Activated CD8-positive, alpha-beta T cell treated with anti-CD3 and anti-CD28 coated beads for 36 hours (primary cell): ENCODE data around the gene ARHGAP10. TPM values are rescaled to one million over a fixed set of nuclear protein-coding genes. Genes with fewer than 3 reads are reported as not detected.

Experiments
- ATAC-seq: fragments of 200-7000 bp; cut with Tn5 transposase; one replicate; pipeline ENCODE4 v1.10.0; 2021; ENCODE audit warnings: mild to moderate bottlenecking, moderate library complexity
- CTCF ChIA-PET: fragments of 350-600 bp; sonication (Branson Sonifier 250); formaldehyde crosslinking; loops from one replicate; lab custom pipeline; 2021; ENCODE audit warnings: antibody characterized with exemption; lab: Charles Lee
- POLR2A ChIA-PET: fragments of 350-600 bp; sonication (Branson Sonifier 250); formaldehyde crosslinking; loops from one replicate; lab custom pipeline; 2021; ENCODE audit warnings: antibody characterized with exemption; lab: Charles Lee
- DNase-seq: peaks from one replicate; pipeline ENCODE4 v3.0.0-alpha.2; 2020
- H3K27ac Mint-ChIP-seq: one replicate; pipeline ENCODE4 v1.8.0; 2021; ENCODE audit warnings: mild to moderate bottlenecking, mixed read lengths
- H3K27me3 Mint-ChIP-seq: one replicate; pipeline ENCODE4 v1.8.0; 2021; ENCODE audit warnings: mixed read lengths
- H3K36me3 Mint-ChIP-seq: one replicate; pipeline ENCODE4 v1.8.0; 2021; ENCODE audit warnings: low read depth, mixed read lengths
- H3K4me1 Mint-ChIP-seq: one replicate; pipeline ENCODE4 v1.8.0; 2021; ENCODE audit warnings: low read depth, mixed read lengths
- H3K4me3 Mint-ChIP-seq: one replicate; pipeline ENCODE4 v1.8.0; 2021; ENCODE audit warnings: mild to moderate bottlenecking, moderate library complexity, mixed read lengths
- H3K9me3 Mint-ChIP-seq: one replicate; pipeline ENCODE4 v1.8.0; 2021; ENCODE audit warnings: mixed read lengths
- CTCF ChIP-seq: fragments of 200-600 bp; IDR thresholded peaks from one replicate; pipeline ENCODE4 v1.8.0; 2022; ENCODE audit warnings: antibody characterized with exemption, mild to moderate bottlenecking
- intact Hi-C: fragments of 100-400 bp; cut with micrococcal nuclease; formaldehyde crosslinking; loops from one replicate; pipeline ENCODE4 v1.10.0; 2022
- total RNA-seq, 2 experiments: library from RNA; stranded (reverse); gene quantifications; one replicate each; pipeline ENCODE4 v1.2.3, GENCODE V29; 2021

ARHGAP10 gene
- total RNA-seq, 2 experiments from 2014 or later = 4.0 to 5.1 TPM

DNA sequence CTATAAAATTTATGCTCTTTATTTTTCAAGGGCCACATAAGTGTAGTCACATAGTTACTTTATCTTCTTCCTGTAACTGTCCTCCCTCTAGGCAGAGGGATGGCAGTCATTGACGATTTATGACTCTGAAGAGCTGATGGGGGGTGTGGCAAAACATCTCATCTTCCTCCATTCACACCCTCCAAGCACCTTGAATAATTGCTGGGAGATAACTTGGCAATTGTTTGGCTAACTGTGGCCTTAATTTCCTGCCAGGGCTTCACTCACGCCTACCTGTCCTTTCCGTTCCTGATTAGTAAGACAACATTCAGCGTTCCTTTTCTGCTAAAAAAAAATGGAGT is 329.2 kb downstream of the ARHGAP10 start:
- H3K9me3 Mint-ChIP-seq = no peaks in the 10 kb centered on the region
- CTCF ChIA-PET = interaction anchor here (1.0 kb wide), 1 partner anchor 194 kb away, joined by 3 read pairs; no protein-coding TSS in a partner anchor
- intact Hi-C loops = no loop called here
- POLR2A ChIA-PET = no interaction called here
- H3K27me3 Mint-ChIP-seq = no peaks in the 10 kb centered on the region
- H3K27ac Mint-ChIP-seq = peak overlapping the region; percentile 91
- peaks cover 6% of the 10 kb centered on the region for H3K36me3 Mint-ChIP-seq
- DNase-seq (peak; percentile 27), ATAC-seq (peak; percentile 22)
- peak overlapping the region; percentile 70 for H3K4me3 Mint-ChIP-seq
- TF ChIP-seq CTCF = no peak
- peaks cover 53% of the 10 kb centered on the region for H3K4me1 Mint-ChIP-seq

DNA sequence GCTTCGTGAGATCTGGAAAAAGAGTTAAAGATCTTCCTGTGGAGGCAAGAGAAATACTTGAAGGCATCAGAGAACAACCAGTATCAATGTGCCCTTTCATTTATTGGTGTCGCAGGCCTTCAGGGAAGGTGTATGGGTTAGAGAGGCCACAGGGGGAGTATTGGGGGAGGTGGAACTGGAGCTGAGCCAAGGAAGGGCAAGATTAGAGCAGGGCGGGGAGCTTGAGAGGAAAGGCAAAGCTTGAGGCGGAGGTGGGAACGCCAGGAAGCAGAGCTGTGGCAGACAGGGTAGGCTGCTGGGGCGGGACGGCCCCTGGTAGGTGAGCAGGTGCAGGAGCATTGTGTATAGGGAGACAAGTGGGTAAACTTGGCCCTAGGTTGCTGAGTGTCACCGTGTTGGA is 329.9 kb downstream of the ARHGAP10 start:
- no peak for TF ChIP-seq CTCF
- POLR2A ChIA-PET = no interaction called here
- CTCF ChIA-PET = interaction anchor here (1.0 kb wide), 1 partner anchor 195 kb away, joined by 3 read pairs; no protein-coding TSS in a partner anchor
- Mint-ChIP-seq H3K36me3 (peaks cover 6% of the 10 kb centered on the region), H3K27me3 (no peaks in the 10 kb centered on the region), H3K9me3 (no peaks in the 10 kb centered on the region), H3K27ac (no peak overlapping the region), H3K4me3 (no peak overlapping the region), H3K4me1 (peaks cover 48% of the 10 kb centered on the region)
- no peak for ATAC-seq
- no peak for DNase-seq
- intact Hi-C loops = no loop called here

DNA sequence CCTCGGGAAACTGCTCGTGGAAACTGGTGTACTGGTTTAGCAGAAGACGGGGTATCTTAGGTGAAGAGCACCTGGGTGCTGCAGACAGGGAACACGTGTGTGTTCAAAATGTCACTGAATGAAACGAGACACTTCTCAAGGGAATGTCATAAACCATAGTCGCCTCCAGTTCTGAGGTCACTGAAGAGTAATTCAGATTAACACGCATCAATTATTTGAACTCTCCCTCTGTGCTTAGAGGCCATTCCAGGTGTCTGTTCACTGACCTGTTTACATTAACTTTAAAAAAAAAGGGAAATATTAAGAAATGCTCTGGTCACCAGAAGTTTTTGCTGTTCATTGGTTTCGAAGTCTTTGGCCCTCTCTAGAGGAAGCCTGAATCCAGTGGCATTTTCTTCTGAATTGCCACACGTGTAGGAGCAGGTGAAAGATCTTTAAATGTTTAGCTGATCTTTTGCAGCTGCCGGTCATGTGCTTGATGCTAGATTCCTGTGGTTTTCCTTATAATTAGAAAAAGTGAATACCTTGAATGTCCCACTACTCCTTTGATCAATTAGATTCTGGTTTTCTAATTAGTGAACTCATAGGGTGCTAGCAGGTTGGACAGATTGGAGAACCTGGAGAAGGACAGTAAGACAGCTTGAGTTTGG is 330.5 kb downstream of the ARHGAP10 start:
- H3K4me1 Mint-ChIP-seq = peaks cover 43% of the 10 kb centered on the region
- no peak overlapping the region for H3K4me3 Mint-ChIP-seq
- H3K27me3 Mint-ChIP-seq = no peaks in the 10 kb centered on the region
- CTCF ChIA-PET = no interaction called here
- ATAC-seq (no peak), DNase-seq (no peak)
- TF ChIP-seq CTCF = no peak
- no peaks in the 10 kb centered on the region for H3K9me3 Mint-ChIP-seq
- H3K36me3 Mint-ChIP-seq = peaks cover 6% of the 10 kb centered on the region
- H3K27ac Mint-ChIP-seq = no peak overlapping the region
- intact Hi-C loops = no loop called here
- POLR2A ChIA-PET = no interaction called here

DNA sequence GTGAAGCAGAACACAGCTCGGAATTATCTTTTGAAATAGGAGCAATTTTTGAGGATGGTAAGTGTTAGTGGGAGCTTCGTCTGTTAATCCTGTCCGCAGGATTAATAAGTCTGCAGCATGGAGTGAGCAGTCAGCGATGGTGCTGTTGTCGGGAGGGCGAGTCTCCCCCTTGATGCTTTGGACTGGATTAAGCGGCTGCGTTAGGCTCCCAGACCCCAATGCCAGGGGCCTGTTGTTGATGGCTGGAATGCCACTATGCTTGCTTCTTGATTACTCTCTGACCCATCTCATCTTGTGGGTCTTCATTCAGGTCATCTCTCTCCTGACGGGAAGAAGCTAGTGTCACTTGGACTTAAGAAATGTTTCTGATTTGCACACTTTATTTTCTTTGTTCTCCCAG is 332.6 kb downstream of the ARHGAP10 start:
- H3K9me3 Mint-ChIP-seq = no peaks in the 10 kb centered on the region
- CTCF ChIA-PET = no interaction called here

More for the DNA sequence above, 332.6 kb downstream of the ARHGAP10 start:
- H3K27ac Mint-ChIP-seq = no peak overlapping the region
- no peaks in the 10 kb centered on the region for H3K27me3 Mint-ChIP-seq
- H3K4me3 Mint-ChIP-seq = no peak overlapping the region
- TF ChIP-seq CTCF = no peak
- peaks cover 6% of the 10 kb centered on the region for H3K36me3 Mint-ChIP-seq
- H3K4me1 Mint-ChIP-seq = peaks cover 30% of the 10 kb centered on the region
- DNase-seq (no peak), ATAC-seq (no peak)
- intact Hi-C loops = no loop called here
- POLR2A ChIA-PET = no interaction called here
